Effector memory CD4-positive, alpha-beta T cell (primary cell): ENCODE data around the gene TRAPPC11.

ENCODE experiments used
- DNase-seq, 3 donors: peaks; one replicate each; pipeline ENCODE4 v3.0.0-alpha.2; 2020
- H3K27ac ChIP-seq: 2 replicates; pipeline ENCODE4 v1.7.0; 2013; ENCODE audit warnings: mild to moderate bottlenecking, low read length, moderate library complexity; ENCODE audit not compliant: insufficient read depth, poor library complexity, severe bottlenecking
- H3K27me3 ChIP-seq: replicated peaks from 2 replicates; pipeline ENCODE4 v1.7.0; 2013; ENCODE audit warnings: mild to moderate bottlenecking, low read length; ENCODE audit not compliant: insufficient read depth, control insufficient read depth, poor library complexity, severe bottlenecking
- H3K36me3 ChIP-seq: 2 replicates; pipeline ENCODE4 v1.7.0; 2013; ENCODE audit warnings: mild to moderate bottlenecking, low read length, moderate library complexity; ENCODE audit not compliant: control insufficient read depth, insufficient read depth
- H3K4me1 ChIP-seq: 2 replicates; pipeline ENCODE4 v1.7.0; 2013; ENCODE audit warnings: low read length, mild to moderate bottlenecking; ENCODE audit not compliant: control insufficient read depth, insufficient read depth, poor library complexity, severe bottlenecking
- H3K4me3 ChIP-seq: 2 replicates; pipeline ENCODE4 v1.7.0; 2013; ENCODE audit warnings: low read length, low read depth, mild to moderate bottlenecking; ENCODE audit not compliant: insufficient read depth, poor library complexity, severe bottlenecking
- H3K9me3 ChIP-seq: 2 replicates; pipeline ENCODE4 v1.7.0; 2013; ENCODE audit warnings: mild to moderate bottlenecking, low read length, moderate library complexity; ENCODE audit not compliant: control insufficient read depth
- total RNA-seq, 3 donors: gene quantifications; one replicate each; lab custom pipeline; 2026; lab: John Stamatoyannopoulos, UW

Gene TRAPPC11
- total RNA-seq, result 37.7 to 49.8 (median 44.3) reads per million in 3 donors

GRCh38 chr4:183659029-183659871 is at the start of gene TRAPPC11, which contains the start of gene RWDD4:
Gene TRAPPC11, plus strand, starts transcription at chr4:183659293. Its CDS starts 4,575 bp downstream, at chr4:183663868.
Gene RWDD4, minus strand, starts transcription at chr4:183659185. Its CDS starts 233 bp downstream, at chr4:183658952.
- H3K27me3 ChIP-seq, result no peaks in the 10 kb centered on the region
- H3K4me1 ChIP-seq, result peaks cover 13% of the 10 kb centered on the region
- H3K27ac ChIP-seq, result peak within 1 kb of the TSS; percentile 84
- peak; percentile 90 to 95 (median 94) for DNase-seq
- no peaks in the 10 kb centered on the region for H3K9me3 ChIP-seq
- peak within 1 kb of the TSS; percentile 89 for H3K4me3 ChIP-seq
- H3K36me3 ChIP-seq, result peaks cover 3% of the 10 kb centered on the region

GRCh38 chr4:183610033-183610432 is 49.1 kb upstream of the TRAPPC11 start:
- Histone ChIP-seq H3K4me3 (no peak overlapping the region), H3K36me3 (no peaks in the 10 kb centered on the region), H3K4me1 (no peaks in the 10 kb centered on the region), H3K27ac (no peak overlapping the region), H3K27me3 (no peaks in the 10 kb centered on the region), H3K9me3 (no peaks in the 10 kb centered on the region)
- no peak for DNase-seq

DNA sequence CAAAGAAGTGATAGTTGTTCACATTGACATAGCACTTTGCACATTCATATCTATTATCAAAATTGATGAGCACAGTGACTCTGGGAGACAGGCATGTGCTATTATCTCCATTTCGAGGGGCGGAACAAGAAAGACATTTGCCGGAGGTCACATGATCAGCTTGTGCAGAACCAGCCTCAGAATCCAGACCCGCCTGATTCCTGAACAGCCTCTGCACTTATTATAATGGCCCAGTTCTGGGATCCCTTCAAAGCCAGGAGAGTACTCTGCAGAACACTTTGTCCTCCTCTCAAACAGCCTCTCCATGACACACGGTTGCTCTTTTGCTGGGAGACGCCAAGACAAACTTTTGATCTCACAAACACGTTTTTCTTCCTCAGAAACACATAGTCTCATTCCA is 48.5 kb upstream of the TRAPPC11 start:
- Histone ChIP-seq H3K36me3 (no peaks in the 10 kb centered on the region), H3K4me1 (no peaks in the 10 kb centered on the region), H3K4me3 (no peak overlapping the region), H3K27ac (no peak overlapping the region), H3K9me3 (no peaks in the 10 kb centered on the region), H3K27me3 (no peaks in the 10 kb centered on the region)
- DNase-seq, result no peak

GRCh38 chr4:183611210-183611830 is 47.8 kb upstream of the TRAPPC11 start:
- no peaks in the 10 kb centered on the region for H3K9me3 ChIP-seq
- no peak for DNase-seq

DNA sequence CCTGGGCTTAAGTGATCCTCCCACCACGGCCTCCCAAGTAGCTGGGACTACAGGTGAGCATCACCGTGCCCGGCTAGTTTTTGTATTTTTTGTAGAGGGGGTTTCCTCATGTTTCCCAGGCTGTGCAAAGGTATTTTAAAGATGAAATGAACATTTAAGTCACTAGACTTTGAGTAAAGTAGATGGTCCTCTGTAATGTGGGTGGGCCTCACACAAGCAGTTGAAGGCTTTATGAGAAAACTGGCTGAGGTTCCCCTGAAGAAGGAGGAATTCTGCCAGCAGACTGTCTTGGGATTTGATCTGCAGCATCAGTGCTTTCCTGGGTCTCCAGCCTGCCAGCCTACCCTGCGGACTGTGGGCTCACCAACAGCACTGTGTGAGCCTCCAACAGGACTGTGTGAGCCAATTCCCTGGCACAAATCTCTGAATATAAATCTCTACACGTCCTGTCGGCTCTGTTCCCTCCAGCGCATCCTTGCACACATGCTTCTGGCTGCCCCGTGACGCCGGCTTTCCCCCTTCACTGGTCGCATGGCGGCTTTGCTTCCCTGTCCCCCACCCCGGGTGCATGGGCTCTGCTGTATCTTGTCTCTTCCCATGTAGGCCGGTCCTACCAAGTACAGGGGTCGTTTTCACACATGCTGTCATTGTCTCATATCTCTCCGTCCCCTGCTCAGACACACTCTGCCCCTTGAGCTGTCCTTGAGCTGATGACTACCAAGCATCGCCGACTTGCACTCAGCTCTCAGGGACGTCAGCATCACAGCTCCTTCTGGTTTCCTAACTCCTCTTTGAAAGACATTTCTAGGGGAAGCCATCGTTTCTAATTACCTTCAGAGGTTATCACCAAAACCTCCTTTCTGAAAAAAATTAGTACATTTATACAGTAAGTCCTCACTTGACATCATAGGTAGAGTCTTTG is 46.5 kb upstream of the TRAPPC11 start:
- Histone ChIP-seq H3K36me3 (no peaks in the 10 kb centered on the region), H3K9me3 (no peaks in the 10 kb centered on the region), H3K27ac (no peak overlapping the region), H3K4me1 (no peaks in the 10 kb centered on the region), H3K4me3 (no peak overlapping the region), H3K27me3 (no peaks in the 10 kb centered on the region)
- no peak for DNase-seq

More at GRCh38 chr4:183611210-183611830, 47.8 kb upstream of the TRAPPC11 start:
- Histone ChIP-seq H3K27me3 (no peaks in the 10 kb centered on the region), H3K4me1 (no peaks in the 10 kb centered on the region), H3K36me3 (no peaks in the 10 kb centered on the region), H3K4me3 (no peak overlapping the region), H3K27ac (no peak overlapping the region)

DNA sequence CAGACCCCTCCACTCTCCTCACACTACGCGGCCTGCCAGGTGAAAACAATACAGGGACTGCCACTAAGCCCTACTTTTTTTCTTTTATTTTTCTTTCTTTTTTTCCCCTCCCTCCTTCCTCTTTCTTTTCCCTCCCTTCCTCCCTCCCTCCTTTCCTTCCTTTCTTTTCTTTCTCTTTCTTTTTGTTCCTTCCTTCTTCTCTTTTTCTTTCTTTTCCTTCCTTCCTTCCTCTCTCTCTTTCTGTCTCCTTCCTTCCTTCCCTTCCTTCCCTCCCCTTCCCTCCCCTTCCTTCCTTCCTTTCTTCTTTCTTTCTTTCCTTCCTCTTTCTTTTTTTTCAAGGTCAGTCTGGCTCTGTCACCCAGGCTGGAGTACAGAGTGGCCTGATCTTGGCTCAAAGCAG is 42.0 kb upstream of the TRAPPC11 start:
- no peaks in the 10 kb centered on the region for H3K27me3 ChIP-seq
- no peak overlapping the region for H3K4me3 ChIP-seq
- no peaks in the 10 kb centered on the region for H3K9me3 ChIP-seq
- no peaks in the 10 kb centered on the region for H3K4me1 ChIP-seq
- no peak for DNase-seq
- no peak overlapping the region for H3K27ac ChIP-seq
- no peaks in the 10 kb centered on the region for H3K36me3 ChIP-seq

DNA sequence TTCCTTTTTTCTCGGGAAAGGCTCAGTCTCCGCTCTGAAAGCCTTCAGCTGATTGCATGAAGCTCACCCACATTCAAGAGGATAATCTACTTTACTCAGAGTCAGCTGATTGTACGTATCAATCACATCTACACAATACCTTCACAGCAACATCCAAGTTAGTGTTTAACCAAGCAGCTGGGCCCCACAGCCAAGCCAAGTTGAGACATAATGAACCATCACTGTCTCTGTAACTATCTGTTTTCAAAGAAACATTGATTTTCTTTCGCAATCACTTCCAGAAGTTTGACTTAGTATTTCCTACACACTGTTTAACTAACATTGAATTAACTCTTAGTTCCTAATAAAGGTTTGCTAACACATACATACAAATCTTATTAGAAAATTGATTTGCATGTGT is 40.4 kb upstream of the TRAPPC11 start:
- Histone ChIP-seq H3K36me3 (no peaks in the 10 kb centered on the region), H3K9me3 (no peaks in the 10 kb centered on the region), H3K27me3 (no peaks in the 10 kb centered on the region), H3K4me3 (no peak overlapping the region), H3K27ac (no peak overlapping the region), H3K4me1 (no peaks in the 10 kb centered on the region)
- no peak for DNase-seq

DNA sequence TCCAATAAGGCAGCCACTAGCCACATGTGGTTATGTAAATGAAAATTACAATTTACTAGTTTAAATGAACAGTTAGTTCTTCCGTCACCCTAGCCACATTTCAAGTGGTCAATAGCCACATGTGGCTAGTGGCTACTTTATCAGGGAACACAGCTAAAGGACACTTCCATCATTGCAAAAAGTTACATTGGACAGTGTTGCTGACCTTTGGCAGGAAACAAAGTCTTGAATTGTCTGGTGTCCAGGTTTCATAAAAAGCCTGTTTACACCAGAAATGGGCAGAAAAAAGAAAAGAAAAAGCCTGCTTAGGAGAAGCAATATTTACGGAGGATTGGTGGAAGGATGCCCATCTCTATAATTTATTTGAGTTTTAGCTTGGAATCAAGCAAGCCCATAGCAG is 38.7 kb upstream of the TRAPPC11 start:
- no peak for DNase-seq
- Histone ChIP-seq H3K36me3 (no peaks in the 10 kb centered on the region), H3K4me3 (no peak overlapping the region), H3K9me3 (no peaks in the 10 kb centered on the region), H3K27ac (no peak overlapping the region), H3K4me1 (no peaks in the 10 kb centered on the region), H3K27me3 (no peaks in the 10 kb centered on the region)

- no peak overlapping the region for H3K4me3 ChIP-seq
- no peak overlapping the region for H3K27ac ChIP-seq
- H3K4me1 ChIP-seq, result no peaks in the 10 kb centered on the region
- DNase-seq, result no peak
- H3K9me3 ChIP-seq, result no peaks in the 10 kb centered on the region
- no peaks in the 10 kb centered on the region for H3K27me3 ChIP-seq
- H3K36me3 ChIP-seq, result no peaks in the 10 kb centered on the region
Measured at GRCh38 chr4:183621875-183622274, 37.2 kb upstream of the TRAPPC11 start.
